Measurements from ENCODE around the gene DRICH1. TPM values are rescaled to one million over a fixed set of nuclear protein-coding genes. Genes with fewer than 3 reads are reported as not detected.
"Not testable (repeated sequence)": the region's sequence is repeated elsewhere in the genome, so short reads cannot be mapped to it uniquely, and the experiment has no call there.

DRICH1 gene
- polyA plus RNA-seq, 1 donor = 0.35 TPM

- DNase-seq (ENCODE audit: low read depth) = no peak
Measured at GRCh38 chr22:23566705-23567475, 65.2 kb downstream of the DRICH1 start.

- DNase-seq (ENCODE audit: low read depth) = no peak
Measured at GRCh38 chr22:23565915-23566704, 66.0 kb downstream of the DRICH1 start.

- DNase-seq (ENCODE audit: low read depth) = no peak
Measured at GRCh38 chr22:23565305-23565914, 66.7 kb downstream of the DRICH1 start.

- DNase-seq (ENCODE audit: low read depth) = no peak
Measured at GRCh38 chr22:23564276-23564675, 67.8 kb downstream of the DRICH1 start.

DNA sequence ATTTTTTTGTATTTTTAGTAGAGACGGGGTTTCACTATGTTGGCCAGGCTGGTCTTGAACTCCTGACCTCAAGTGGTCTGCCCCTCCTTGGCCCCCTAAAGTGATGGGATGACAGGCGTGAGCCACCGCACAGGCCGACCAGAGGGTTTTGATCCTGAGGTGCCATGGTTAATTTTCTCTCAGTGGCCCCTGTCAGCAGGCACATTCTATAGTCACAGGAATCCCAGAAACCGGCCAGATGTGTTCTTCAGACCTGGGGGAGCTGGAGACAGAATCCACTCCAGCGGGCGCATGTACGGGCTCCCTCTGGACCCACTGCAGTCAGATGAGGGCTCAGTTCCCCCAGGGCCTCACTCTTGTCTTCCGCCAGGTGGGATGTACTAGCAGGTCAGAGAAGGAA lies 69.0 kb downstream of the DRICH1 start:
- no peak for DNase-seq (ENCODE audit: low read depth)

DNA sequence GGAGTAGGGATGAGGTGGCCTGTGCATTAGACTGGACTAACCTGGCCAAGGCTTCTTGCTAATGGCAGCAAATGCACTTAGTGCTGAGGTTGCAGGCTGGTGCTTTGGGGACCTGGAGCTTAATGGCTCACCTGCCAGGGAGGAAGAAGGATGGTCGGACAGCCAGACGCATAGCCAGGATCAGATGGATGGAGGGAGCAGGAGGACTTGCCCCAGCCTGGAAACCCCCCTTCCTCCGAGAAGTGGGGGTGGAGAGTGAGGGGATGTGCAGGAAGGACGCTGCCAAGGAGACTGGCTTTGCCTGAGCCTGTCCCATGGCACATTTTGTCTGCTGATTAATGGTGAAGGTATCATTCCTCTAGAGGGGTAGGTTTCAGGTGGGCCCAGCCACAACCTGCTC lies 69.9 kb downstream of the DRICH1 start:
- DNase-seq (ENCODE audit: low read depth) = no peak

DNA sequence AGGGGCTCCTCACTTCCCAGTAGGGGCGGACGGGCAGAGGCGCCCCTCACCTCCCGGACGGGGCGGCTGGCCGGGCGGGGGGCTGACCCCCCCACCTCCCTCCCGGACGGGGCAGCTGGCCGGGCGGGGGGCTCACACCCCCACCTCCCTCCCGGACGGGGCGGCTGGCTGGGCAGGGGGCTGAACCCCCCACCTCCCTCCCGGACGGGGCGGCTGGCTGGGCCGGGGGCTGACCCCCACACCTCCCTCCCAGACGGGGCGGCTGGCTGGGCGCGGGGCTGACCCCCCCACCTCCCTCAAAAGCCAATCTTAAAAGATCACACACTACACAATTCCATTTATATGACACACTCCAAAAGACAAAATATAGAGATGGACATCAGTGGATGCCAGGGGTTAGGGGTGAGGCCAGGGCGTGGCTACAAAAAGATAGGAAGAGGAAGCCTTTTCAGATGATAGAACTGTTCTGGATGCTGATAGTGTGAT lies 71.1 kb downstream of the DRICH1 start:
- not testable (repeated sequence) for DNase-seq (ENCODE audit: low read depth)

- DNase-seq (ENCODE audit: low read depth) = not testable (repeated sequence)
Measured at GRCh38 chr22:23560215-23560614, 71.9 kb downstream of the DRICH1 start.

Other genes with a start within 250 kb of the DRICH1 start
- gene IGLL1, start 52.0 kb downstream of the DRICH1 start, polyA plus RNA-seq (ENCODE audit: insufficient read length) = 0.76 TPM
- 1.2 TPM for gene RGL4, start 58.7 kb upstream of the DRICH1 start, polyA plus RNA-seq (ENCODE audit: insufficient read length)
- 5.0 TPM for gene ZNF70, start 118.8 kb upstream of the DRICH1 start, polyA plus RNA-seq (ENCODE audit: insufficient read length)
- 0.66 TPM for gene VPREB3, start 122.1 kb upstream of the DRICH1 start, polyA plus RNA-seq (ENCODE audit: insufficient read length)
- gene C22orf15, start 130.7 kb upstream of the DRICH1 start, polyA plus RNA-seq (ENCODE audit: insufficient read length) = 0.33 TPM
- gene CHCHD10, start 135.7 kb upstream of the DRICH1 start, polyA plus RNA-seq (ENCODE audit: insufficient read length) = 57.6 TPM
- gene MMP11, start 140.5 kb upstream of the DRICH1 start, polyA plus RNA-seq (ENCODE audit: insufficient read length) = 9.1 TPM
- gene SMARCB1, start 154.6 kb upstream of the DRICH1 start, polyA plus RNA-seq (ENCODE audit: insufficient read length) = 67.8 TPM
- gene DERL3, start 206.7 kb upstream of the DRICH1 start, polyA plus RNA-seq (ENCODE audit: insufficient read length) = 0.66 TPM
- 9.8 TPM for gene SLC2A11, start 225.6 kb upstream of the DRICH1 start, polyA plus RNA-seq (ENCODE audit: insufficient read length)

Data from forelimb muscle (tissue), 1 donor.